Left cardiac atrium (tissue), 4 donors: ENCODE results near the gene FGF23. TPM values are rescaled to one million over a fixed set of nuclear protein-coding genes. Genes with fewer than 3 reads are reported as not detected.

Experiments used
- ATAC-seq, 2 donors: fragments of 200-7000 bp; cut with Tn5 transposase; one replicate each; pipeline ENCODE4 v1.9.1; 2020; ENCODE audit warnings: mild to moderate bottlenecking in 2 of 2, moderate library complexity in 2 of 2
- DNase-seq: peaks from one replicate; pipeline ENCODE4 v3.0.0-alpha.2; 2020
- intact Hi-C, 2 donors: fragments of 100-400 bp; cut with DNase I; formaldehyde crosslinking; loops; one replicate each; pipeline versions ENCODE4 v1.14.1 to v1.15.1; 2022 to 2023
- total RNA-seq, 2 donors: library from RNA; stranded (reverse); fragmentation: NEBNext Ultra II Directional; extraction: Animal tissue kit (Norgen Biotek cat#: 25700); gene quantifications; one replicate each; pipeline ENCODE4 v1.2.1, GENCODE V29; 2021
- donor health status: DM: no; HTN: yes; CAD: no.
- donor health status: DM: no; HTN: yes; CAD: no; lungs with severe emphysema.
- donor health status: DM: yes; HTN: yes; CAD: no.
- donor health status: Dilated cardiomyopathy.

Gene FGF23
- total RNA-seq, 2 donors from 2014 or later = not detected

GRCh38 chr12:4387607-4388006, 8.1 kb upstream of the FGF23 start:
- intact Hi-C loops = no loop called here
- DNase-seq = no peak
- ATAC-seq = no peak

GRCh38 chr12:4386801-4387200, 7.3 kb upstream of the FGF23 start:
- intact Hi-C loops = no loop called here
- DNase-seq (no peak), ATAC-seq (no peak)

DNA sequence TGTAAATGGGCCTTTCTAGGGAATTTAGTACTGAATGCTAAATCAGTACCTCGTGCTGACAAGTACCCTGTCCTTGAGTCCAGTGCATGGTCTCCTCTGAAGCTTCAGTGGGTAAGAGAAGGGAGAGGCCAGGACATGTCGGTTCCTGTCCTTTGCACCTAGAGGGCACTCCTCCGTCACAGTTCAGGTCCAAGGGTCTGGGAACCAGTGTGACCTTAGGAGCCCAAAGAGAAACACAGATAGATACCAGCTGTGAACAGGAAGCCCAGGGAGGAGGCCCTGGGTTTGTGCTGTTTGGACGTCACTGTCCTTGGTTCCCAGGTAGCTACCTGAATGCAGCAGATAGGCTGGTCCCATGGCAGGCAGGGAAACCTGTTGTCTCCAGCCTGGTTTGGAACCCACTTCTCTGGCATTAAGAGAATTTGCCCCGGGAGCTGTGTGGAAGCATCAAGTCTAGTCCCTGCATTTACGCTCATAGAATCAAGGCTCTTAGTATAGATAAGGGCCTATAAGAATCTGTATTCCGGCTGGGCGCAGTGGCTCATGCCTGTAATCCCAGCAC, 3.9 kb upstream of the FGF23 start:
- DNase-seq (no peak), ATAC-seq (no peak)
- intact Hi-C loops = no loop called here

GRCh38 chr12:4380332-4380731, 820 bp upstream of the FGF23 start:
- intact Hi-C loops = no loop called here
- DNase-seq = no peak
- no peak for ATAC-seq

DNA sequence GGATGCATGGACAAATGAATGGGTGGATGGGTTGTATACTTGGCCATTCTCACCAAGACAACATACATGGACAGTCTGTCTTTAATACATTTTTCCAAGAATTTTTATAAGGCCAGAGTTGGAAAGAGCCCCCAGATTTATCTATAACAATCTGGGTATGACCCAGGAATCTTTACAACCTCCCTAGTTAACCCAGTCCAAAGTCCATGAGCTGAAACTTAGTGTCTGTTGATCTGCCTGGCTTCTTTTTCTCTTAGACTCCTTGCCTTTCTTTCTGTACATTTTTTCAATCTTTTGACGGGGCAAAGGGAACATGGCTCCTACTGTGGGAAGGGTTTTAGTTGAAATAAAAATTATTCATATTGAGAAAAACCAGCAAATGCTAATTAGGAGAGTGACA, 740 bp downstream of the FGF23 start:
- intact Hi-C loops = no loop called here
- ATAC-seq = no peak

DNA sequence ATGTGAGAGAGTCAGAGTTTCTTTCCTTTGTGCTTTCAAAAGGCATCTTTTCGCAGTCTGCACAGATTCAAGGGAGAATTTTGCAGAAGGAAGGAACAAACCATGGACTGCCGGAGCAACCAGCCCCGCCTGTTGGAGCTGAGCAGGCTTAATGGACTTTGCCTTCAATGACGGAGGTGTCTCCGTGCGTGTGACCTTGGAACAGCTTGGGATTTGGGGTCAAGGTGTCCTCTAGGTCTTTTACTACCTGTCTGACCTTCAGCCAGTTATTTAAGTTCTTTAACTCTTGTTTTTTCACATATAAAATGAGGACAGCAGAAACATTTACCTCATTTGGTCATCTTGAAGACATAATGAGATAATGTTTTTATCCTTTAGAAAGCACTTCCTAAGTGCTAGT, 4.1 kb downstream of the FGF23 start:
- intact Hi-C loops = no loop called here
- ATAC-seq (no peak), DNase-seq (no peak)

More for the DNA sequence above, 740 bp downstream of the FGF23 start:
- no peak for DNase-seq

DNA sequence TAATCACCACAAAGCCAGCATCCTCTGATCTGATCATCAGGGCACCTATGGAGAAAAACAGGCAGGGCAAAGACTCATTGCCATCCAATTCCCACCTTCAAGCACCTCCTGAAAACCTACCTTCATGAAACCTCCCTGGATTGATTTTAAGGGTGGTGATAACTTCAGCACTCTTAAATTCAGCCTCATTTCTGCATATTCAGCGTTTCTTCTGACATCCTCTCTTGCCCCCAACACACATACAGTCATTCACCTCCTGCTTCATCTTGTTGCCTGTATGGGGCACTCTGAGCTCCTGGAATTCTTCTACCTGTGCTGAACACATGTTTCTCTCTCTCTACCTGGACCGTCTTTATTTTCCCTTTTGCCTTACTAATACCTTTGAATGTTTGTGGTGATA, 6.9 kb downstream of the FGF23 start:
- no peak for DNase-seq
- intact Hi-C loops = no loop called here
- ATAC-seq = no peak

- intact Hi-C loops = no loop called here
- DNase-seq (no peak), ATAC-seq (no peak)
Measured at GRCh38 chr12:4370265-4370664, 9.2 kb downstream of the FGF23 start.

- intact Hi-C loops = no loop called here
- DNase-seq (no peak), ATAC-seq (no peak)
Measured at GRCh38 chr12:4369548-4369947, 10.0 kb downstream of the FGF23 start.

- intact Hi-C loops = no loop called here
- ATAC-seq (no peak), DNase-seq (no peak)
Measured at GRCh38 chr12:4366090-4366489, 13.4 kb downstream of the FGF23 start.

DNA sequence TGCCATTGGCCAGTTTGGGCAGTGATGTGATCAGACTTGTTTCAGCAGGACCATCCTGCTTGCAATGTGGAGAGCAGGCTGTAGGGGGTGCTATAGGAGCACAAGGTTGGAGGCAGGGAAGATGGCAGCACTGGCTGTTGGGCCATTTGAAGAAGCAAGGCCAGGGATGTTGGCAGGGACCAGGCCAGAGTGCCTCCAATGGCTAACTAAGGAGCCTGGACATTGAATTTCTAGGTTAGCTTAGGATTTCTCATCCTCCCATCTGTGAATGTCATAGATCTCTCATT, 23.5 kb downstream of the FGF23 start:
- DNase-seq (no peak), ATAC-seq (peak in 1 of 2 donors; percentile 8)
- intact Hi-C loops = no loop called here

GRCh38 chr12:4355156-4356040, 24.1 kb downstream of the FGF23 start:
- ATAC-seq = peak; percentile 33 to 61
- DNase-seq = no peak
- intact Hi-C loops = loop anchor here in 1 of 2 donors (2.0 kb wide), 1 partner anchor 169 kb away; no protein-coding TSS in a partner anchor

DNA sequence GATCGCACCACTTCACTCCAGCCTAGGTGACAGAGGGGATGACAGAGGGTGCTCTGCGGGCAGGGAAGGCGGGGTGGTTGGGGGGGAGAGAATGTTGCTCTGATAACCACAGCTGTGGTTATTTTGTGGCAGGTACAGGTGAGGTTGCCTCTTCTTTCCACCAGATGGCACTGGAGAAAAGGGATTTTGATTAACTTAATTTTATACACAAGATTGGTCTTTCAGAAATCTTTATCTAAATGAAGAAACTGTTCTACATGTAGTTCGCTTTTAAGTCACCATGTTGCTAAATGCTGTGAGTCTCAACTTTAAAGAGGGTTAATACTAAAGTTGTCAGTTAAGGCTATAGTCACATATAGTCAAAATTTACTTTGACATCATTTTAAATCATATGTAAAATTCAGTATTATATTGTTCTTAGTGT, 25.7 kb downstream of the FGF23 start:
- intact Hi-C loops = loop anchor here in 1 of 2 donors (2.0 kb wide), 1 partner anchor 171 kb away; no protein-coding TSS in a partner anchor
- ATAC-seq = no peak

GRCh38 chr12:4346931-4347330, 32.6 kb downstream of the FGF23 start:
- DNase-seq (no peak), ATAC-seq (no peak)
- intact Hi-C loops = no loop called here

More for the DNA sequence above, 25.7 kb downstream of the FGF23 start:
- no peak for DNase-seq

GRCh38 chr12:4331842-4332241, 47.7 kb downstream of the FGF23 start:
- no peak for DNase-seq
- intact Hi-C loops = no loop called here
- ATAC-seq = no peak

DNA sequence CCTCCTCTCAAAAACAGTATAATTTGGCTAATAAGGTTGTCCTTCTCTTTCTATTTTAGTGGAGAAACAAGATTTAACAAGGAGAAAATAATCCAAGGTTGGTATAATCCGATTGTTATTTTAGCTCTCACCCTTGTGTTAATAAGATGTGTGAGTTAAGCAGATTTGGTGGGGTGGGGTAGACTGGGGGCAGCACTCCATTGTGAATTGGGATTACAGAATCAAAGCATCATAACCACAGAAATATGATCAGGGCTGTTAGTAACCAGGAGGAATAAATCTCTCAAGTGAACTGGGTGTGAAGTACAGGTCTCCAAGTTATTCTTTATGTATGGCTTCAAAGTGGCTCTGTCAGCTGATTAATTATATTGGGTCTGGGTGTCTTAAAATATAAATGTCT, 48.3 kb downstream of the FGF23 start:
- ATAC-seq (no peak), DNase-seq (no peak)
- intact Hi-C loops = no loop called here

DNA sequence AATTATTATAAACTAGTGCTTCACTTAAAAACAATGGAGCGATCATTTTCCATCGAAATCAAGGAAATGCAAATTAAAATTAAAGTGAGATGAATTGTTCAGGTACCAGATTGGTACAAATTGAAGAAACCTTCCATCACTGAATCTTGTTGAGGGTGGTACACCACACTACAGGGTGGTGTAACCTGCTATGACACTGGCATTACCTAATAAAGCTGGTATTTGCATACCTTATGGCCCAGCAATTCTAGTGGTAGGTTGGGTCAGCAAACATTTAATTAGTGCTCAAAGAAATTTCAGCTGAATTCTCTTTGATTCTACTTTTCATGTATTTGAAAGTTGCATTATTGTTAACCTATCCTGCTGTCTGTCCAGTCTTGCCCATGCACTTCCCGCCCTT, 49.3 kb downstream of the FGF23 start:
- intact Hi-C loops = no loop called here
- ATAC-seq = no peak
- no peak for DNase-seq

GRCh38 chr12:4327293-4327692, 52.2 kb downstream of the FGF23 start:
- DNase-seq (no peak), ATAC-seq (no peak)
- intact Hi-C loops = no loop called here

GRCh38 chr12:4325966-4326365, 53.5 kb downstream of the FGF23 start:
- DNase-seq (no peak), ATAC-seq (no peak)
- intact Hi-C loops = no loop called here

- intact Hi-C loops = no loop called here
- no peak for DNase-seq
- no peak for ATAC-seq
Measured at GRCh38 chr12:4324366-4324765, 55.1 kb downstream of the FGF23 start.

DNA sequence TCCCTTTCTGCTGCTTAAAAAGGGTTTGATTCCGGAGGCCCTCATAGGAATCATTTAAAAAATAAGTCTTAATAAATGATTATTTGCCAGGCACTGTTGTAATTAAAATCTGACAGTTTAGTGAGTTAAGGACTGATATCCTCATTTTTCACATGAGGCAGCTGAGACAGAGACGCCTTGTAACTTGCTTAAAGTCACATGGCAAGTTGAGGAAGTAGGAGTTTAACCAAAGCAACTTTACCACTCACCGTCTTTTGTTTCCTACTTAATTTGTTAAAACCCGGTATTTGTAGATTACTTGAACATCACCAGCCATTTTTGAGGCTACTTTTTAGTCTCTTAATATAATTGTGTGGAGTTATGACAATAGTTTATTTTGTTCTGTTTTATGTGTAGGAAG, 56.1 kb downstream of the FGF23 start:
- DNase-seq (no peak), ATAC-seq (no peak)
- intact Hi-C loops = no loop called here
